Naive thymus-derived CD4-positive, alpha-beta T cell (primary cell): ENCODE data around the gene WDR27. TPM values are rescaled to one million over a fixed set of nuclear protein-coding genes. Genes with fewer than 3 reads are reported as not detected.

Experiments used
- ATAC-seq: fragments of 150-1000 bp; cut with Tn5 transposase; 2 replicates; pipeline ENCODE4 v1.10.0; 2021; ENCODE audit warnings: mild to moderate bottlenecking, moderate library complexity
- CTCF ChIA-PET: fragments of 350-600 bp; sonication (Branson Sonifier 250); formaldehyde crosslinking; loops from one replicate; lab custom pipeline; 2021; ENCODE audit warnings: antibody characterized with exemption; lab: Charles Lee
- POLR2A ChIA-PET: fragments of 350-600 bp; sonication (Branson Sonifier 250); formaldehyde crosslinking; loops from one replicate; lab custom pipeline; 2021; ENCODE audit warnings: antibody characterized with exemption, inconsistent platforms; lab: Charles Lee
- DNase-seq, 9 donors: peaks; one replicate each; pipeline versions ENCODE4 v3.0.0 to v3.0.0-alpha.2; 2020 to 2022; ENCODE audit warnings: mixed read lengths in 1 of 9
- H3K27ac ChIP-seq: one replicate; pipeline ENCODE4 v1.7.0; 2013; ENCODE audit warnings: mild to moderate bottlenecking, low read depth, low read length, moderate library complexity
- H3K27me3 ChIP-seq, 2 donors: one replicate each; pipeline ENCODE4 v1.7.0; 2013; ENCODE audit warnings: low read length in 2 of 2, mild to moderate bottlenecking in 2 of 2, moderate library complexity in 2 of 2; ENCODE audit not compliant: control insufficient read depth in 2 of 2, insufficient read depth in 2 of 2
- H3K36me3 ChIP-seq, 3 experiments: 1 replicate in 2 of 3; 2 replicates in 1 of 3; pipeline ENCODE4 v1.7.0; 2013; ENCODE audit warnings: low read length in 3 of 3, mild to moderate bottlenecking in 3 of 3, moderate library complexity in 1 of 3; ENCODE audit not compliant: insufficient read depth in 3 of 3, control insufficient read depth in 2 of 3
- H3K4me1 ChIP-seq, 2 donors: one replicate each; pipeline ENCODE4 v1.7.0; 2013; ENCODE audit warnings: low read length in 2 of 2, mild to moderate bottlenecking in 2 of 2, moderate library complexity in 1 of 2; ENCODE audit not compliant: control insufficient read depth in 2 of 2, insufficient read depth in 2 of 2
- H3K4me3 ChIP-seq: 2 replicates; pipeline ENCODE4 v1.7.0; 2013; ENCODE audit warnings: mild to moderate bottlenecking, low read length
- H3K9me3 ChIP-seq, 3 experiments: 1 replicate in 2 of 3; 2 replicates in 1 of 3; pipeline ENCODE4 v1.7.0; 2013; ENCODE audit warnings: low read length in 3 of 3; ENCODE audit not compliant: control insufficient read depth in 2 of 3
- H3K27ac Mint-ChIP-seq, 9 donors: one replicate each; pipeline ENCODE4 v1.8.0; 2020 to 2022; ENCODE audit warnings: mixed read lengths in 9 of 9, mild to moderate bottlenecking in 8 of 9, moderate library complexity in 5 of 9, inconsistent platforms in 2 of 9
- H3K27me3 Mint-ChIP-seq, 5 donors: one replicate each; pipeline ENCODE4 v1.8.0; 2021 to 2022; ENCODE audit warnings: mixed read lengths in 5 of 5, mild to moderate bottlenecking in 1 of 5
- H3K36me3 Mint-ChIP-seq, 5 donors: one replicate each; pipeline ENCODE4 v1.8.0; 2020 to 2022; ENCODE audit warnings: mixed read lengths in 5 of 5, mild to moderate bottlenecking in 3 of 5, inconsistent platforms in 1 of 5
- H3K4me1 Mint-ChIP-seq, 7 donors: one replicate each; pipeline ENCODE4 v1.8.0; 2020 to 2022; ENCODE audit warnings: mixed read lengths in 7 of 7, mild to moderate bottlenecking in 3 of 7, inconsistent platforms in 1 of 7
- H3K4me3 Mint-ChIP-seq, 10 donors: one replicate each; pipeline ENCODE4 v1.8.0; 2020 to 2022; ENCODE audit warnings: mild to moderate bottlenecking in 10 of 10, mixed read lengths in 10 of 10, moderate library complexity in 6 of 10, inconsistent platforms in 2 of 10
- H3K9me3 Mint-ChIP-seq, 11 donors: one replicate each; pipeline ENCODE4 v1.8.0; 2020 to 2022; ENCODE audit warnings: mixed read lengths in 11 of 11, mild to moderate bottlenecking in 4 of 11, inconsistent platforms in 1 of 11, moderate library complexity in 1 of 11
- intact Hi-C, 2 donors: fragments of 100-400 bp; cut with micrococcal nuclease; formaldehyde crosslinking; loops; one replicate each; pipeline ENCODE4 v1.15.1; 2023
- polyA plus RNA-seq, 2 donors: library from polyadenylated mRNA; unstranded; fragments of 300-500 nt; fragmentation: Illumina TruSeq; gene quantifications; one replicate each; pipeline ENCODE4 v1.2.3, GENCODE V29; 2021
- total RNA-seq, 6 experiments: library from RNA in 5 of 6; stranded (reverse) in 5 of 6; gene quantifications; 1 replicate in 5 of 6; 2 replicates in 1 of 6; pipeline ENCODE4 v1.2.3 and lab custom pipeline; 2021 to 2026

WDR27 gene
- total RNA-seq (10 to 100 TPM; 22.7 to 89.0 (median 41.4) TPM), polyA plus RNA-seq (1 to 10 TPM; 6.7 to 6.8 TPM), total RNA-seq (lab: John Stamatoyannopoulos, UW) (33.8 reads per million, percentile 62 among the genes with 10 or more reads in this experiment)

DNA sequence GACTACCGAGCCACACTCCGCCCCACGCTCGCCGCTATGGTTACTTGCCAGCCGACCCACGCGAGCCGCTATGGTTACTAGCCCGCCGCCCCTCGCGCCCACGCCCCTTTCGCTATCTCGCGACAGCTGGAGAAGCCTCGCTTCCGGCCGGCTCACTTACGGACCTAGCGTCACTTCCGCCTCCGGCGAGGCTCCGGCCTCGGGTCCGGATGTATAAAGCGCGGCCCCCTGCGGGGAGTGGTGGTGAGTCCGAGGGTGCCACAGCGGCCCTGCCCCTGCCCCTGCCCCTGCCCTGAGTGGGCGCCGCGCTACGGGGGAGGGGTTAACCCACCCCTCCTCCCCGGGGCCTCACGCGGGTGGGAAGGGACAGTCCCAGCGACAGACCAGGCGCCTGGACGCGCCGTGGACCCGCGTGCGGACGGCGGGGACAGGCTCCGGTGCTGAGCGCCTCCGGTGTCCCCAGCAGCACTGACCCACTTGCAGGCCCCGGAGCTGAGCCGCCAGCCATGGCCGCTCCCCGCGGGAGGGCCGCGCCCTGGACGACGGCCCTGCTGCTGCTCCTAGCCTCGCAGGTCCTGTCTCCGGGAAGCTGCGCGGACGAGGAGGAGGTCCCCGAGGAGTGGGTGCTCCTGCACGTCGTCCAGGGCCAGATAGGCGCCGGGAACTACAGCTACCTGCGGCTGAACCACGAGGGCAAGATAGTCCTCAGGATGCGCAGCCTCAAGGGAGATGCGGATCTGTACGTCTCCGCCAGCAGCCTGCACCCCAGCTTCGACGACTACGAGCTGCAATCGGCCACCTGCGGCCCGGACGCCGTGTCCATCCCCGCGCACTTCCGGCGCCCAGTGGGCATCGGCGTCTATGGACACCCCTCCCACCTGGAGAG, at the start of gene WDR27, which contains the start of gene C6orf120:
WDR27 (minus strand) TSS at position 76 of the 886 bp plus-strand sequence. CDS start 13,024 bp downstream, outside the sequence.
C6orf120 (plus strand) TSS at position 173 of the 886 bp plus-strand sequence; CDS start at position 507, 334 bp downstream.
- Mint-ChIP-seq H3K27me3 (no peaks in the 10 kb centered on the region), H3K36me3 (peaks cover 0 to 14% (median 0%) of the 10 kb centered on the region in 5 donors), H3K9me3 (no peaks in the 10 kb centered on the region), H3K27ac (peak within 1 kb of the TSS; percentile 88 to 96 (median 93)), H3K4me3 (peak within 1 kb of the TSS; percentile 89 to 94 (median 92)), H3K4me1 (peaks cover 28 to 66% (median 55%) of the 10 kb centered on the region in 7 donors)
- Histone ChIP-seq H3K27ac (peak within 1 kb of the TSS; percentile 98), H3K27me3 (no peaks in the 10 kb centered on the region), H3K36me3 (peaks cover 0 to 21% (median 4%) of the 10 kb centered on the region in 3 experiments), H3K9me3 (no peaks in the 10 kb centered on the region), H3K4me1 (peaks cover 22 to 36% of the 10 kb centered on the region in 2 donors), H3K4me3 (peak within 1 kb of the TSS; percentile 95)
- ATAC-seq = peak; percentile 93
- peak; percentile 91 to 98 (median 94) for DNase-seq
- intact Hi-C loops = loop anchor here (1.0 to 5.0 kb wide), 10 partner anchors 21 to 882 kb away; partner anchors contain the start of genes DYNLT2 (in 2 of the 2), ERMARD (in 2 of the 2), FAM120B (in 2 of the 2) and PDCD2 (in 2 of the 2)
- CTCF ChIA-PET = interaction anchor here (0.6 to 2.2 kb wide), 2 partner anchors 20 to 1884 kb away, joined by 4 to 6 read pairs; no protein-coding TSS in a partner anchor
- POLR2A ChIA-PET = interaction anchor here (0.5 to 15.5 kb wide), 15 partner anchors 9 to 882 kb away, joined by 3 to 307 read pairs (median 4); partner anchors contain the start of genes DYNLT2, ERMARD, FAM120B and PDCD2

DNA sequence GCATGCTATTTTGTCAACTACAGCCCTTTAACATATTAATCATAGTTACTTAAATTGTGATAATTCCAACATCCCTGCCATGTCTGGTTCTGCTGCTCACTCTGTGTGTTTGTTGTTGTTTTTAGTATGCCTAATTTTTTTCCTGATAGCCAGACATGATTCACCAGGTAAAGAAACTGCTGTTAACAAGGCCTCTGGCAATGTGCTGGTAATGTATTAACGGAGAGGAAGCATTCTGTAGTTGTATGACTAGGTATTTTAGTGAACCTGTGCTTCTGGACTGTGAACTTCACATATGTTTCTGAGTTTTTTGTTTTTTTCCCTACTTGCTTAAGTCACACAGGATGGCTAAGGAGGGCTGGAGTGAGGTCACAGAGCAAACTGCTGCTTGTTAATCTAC, 44.7 kb upstream of the WDR27 start:
- ChIA-PET POLR2A (interaction anchor here (1.1 kb wide), 1 partner anchor 22 kb away, joined by 3 read pairs; no protein-coding TSS in a partner anchor), CTCF (no interaction called here)
- no peak overlapping the region for H3K27ac ChIP-seq
- H3K4me1 ChIP-seq = peaks cover 8 to 11% of the 10 kb centered on the region in 2 donors
- Mint-ChIP-seq H3K36me3 (peaks cover 0 to 24% (median 14%) of the 10 kb centered on the region in 5 donors), H3K9me3 (peaks cover 0 to 22% (median 8%) of the 10 kb centered on the region in 11 donors), H3K27ac (no peak overlapping the region), H3K4me1 (peaks cover 9 to 23% (median 21%) of the 10 kb centered on the region in 7 donors), H3K27me3 (peaks cover 0 to 20% (median 0%) of the 10 kb centered on the region in 5 donors), H3K4me3 (no peak overlapping the region)
- ATAC-seq (no peak), DNase-seq (no peak)
- no peaks in the 10 kb centered on the region for H3K9me3 ChIP-seq
- H3K4me3 ChIP-seq = no peak overlapping the region
- no peaks in the 10 kb centered on the region for H3K27me3 ChIP-seq
- H3K36me3 ChIP-seq = no peaks in the 10 kb centered on the region
- intact Hi-C loops = no loop called here

DNA sequence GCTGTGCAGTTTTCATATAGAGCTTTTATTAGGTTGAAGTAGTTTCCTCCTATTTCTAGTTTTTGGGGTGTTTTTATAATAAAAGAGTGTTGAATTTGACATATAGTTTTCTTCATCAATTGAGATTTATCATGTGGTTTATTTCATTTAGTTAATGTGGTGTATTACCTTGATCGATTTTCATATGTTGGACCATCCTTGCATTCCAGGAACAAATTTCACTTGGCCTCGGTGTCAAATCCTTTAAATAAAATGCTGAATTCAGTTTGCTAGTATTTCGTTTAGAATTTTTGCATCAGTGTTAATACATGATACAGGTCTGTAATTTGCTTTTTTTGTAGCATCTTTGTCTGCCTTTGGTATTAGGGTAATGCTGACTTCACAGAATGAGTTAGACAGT, 43.6 kb upstream of the WDR27 start:
- ATAC-seq = no peak
- DNase-seq = no peak
- peaks cover 5 to 13% (median 11%) of the 10 kb centered on the region in 7 donors for H3K4me1 Mint-ChIP-seq
- Histone ChIP-seq H3K9me3 (no peaks in the 10 kb centered on the region), H3K4me3 (no peak overlapping the region), H3K36me3 (no peaks in the 10 kb centered on the region), H3K4me1 (peaks cover 4 to 5% of the 10 kb centered on the region in 2 donors), H3K27ac (no peak overlapping the region), H3K27me3 (no peaks in the 10 kb centered on the region)
- CTCF ChIA-PET = no interaction called here
- intact Hi-C loops = no loop called here
- H3K27me3 Mint-ChIP-seq = peaks cover 0 to 20% (median 0%) of the 10 kb centered on the region in 5 donors
- H3K27ac Mint-ChIP-seq = no peak overlapping the region
- POLR2A ChIA-PET = interaction anchor here (1.2 kb wide), 1 partner anchor 21 kb away, joined by 3 read pairs; the partner anchor contains the start of gene PHF10
- H3K36me3 Mint-ChIP-seq = peaks cover 0 to 24% (median 12%) of the 10 kb centered on the region in 5 donors
- peaks cover 0 to 22% (median 8%) of the 10 kb centered on the region in 11 donors for H3K9me3 Mint-ChIP-seq
- no peak overlapping the region for H3K4me3 Mint-ChIP-seq

DNA sequence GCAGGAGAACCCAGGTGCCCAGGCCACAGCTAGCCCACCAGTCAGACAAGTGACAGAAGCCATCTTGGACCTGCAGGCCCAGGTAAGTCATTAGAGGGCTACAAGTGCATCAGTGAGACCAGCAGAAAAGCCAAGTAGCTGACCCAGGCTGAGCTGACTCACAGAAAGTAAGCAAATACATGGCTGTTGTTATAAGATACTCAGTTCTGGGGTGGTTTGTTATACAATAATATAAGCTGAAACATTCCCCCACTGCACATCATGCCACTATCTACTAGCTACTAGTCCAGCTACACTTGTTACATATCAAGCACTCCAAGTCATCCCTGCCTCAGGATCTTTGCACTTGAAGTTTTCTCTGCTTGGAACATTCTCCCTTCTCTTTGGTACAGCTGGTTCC, 39.5 kb upstream of the WDR27 start:
- intact Hi-C loops = no loop called here
- Histone ChIP-seq H3K27me3 (no peaks in the 10 kb centered on the region), H3K9me3 (no peaks in the 10 kb centered on the region), H3K4me1 (no peaks in the 10 kb centered on the region), H3K4me3 (no peak overlapping the region), H3K36me3 (no peaks in the 10 kb centered on the region), H3K27ac (no peak overlapping the region)
- H3K9me3 Mint-ChIP-seq = peaks cover 0 to 12% (median 6%) of the 10 kb centered on the region in 11 donors
- H3K4me1 Mint-ChIP-seq = no peaks in the 10 kb centered on the region
- peaks cover 0 to 9% (median 5%) of the 10 kb centered on the region in 5 donors for H3K36me3 Mint-ChIP-seq
- ChIA-PET CTCF (interaction anchor here (0.6 kb wide), 1 partner anchor 521 kb away, joined by 5 read pairs; no protein-coding TSS in a partner anchor), POLR2A (no interaction called here)
- H3K27me3 Mint-ChIP-seq = peaks cover 0 to 28% (median 5%) of the 10 kb centered on the region in 5 donors
- ATAC-seq = no peak
- no peak overlapping the region for H3K27ac Mint-ChIP-seq
- H3K4me3 Mint-ChIP-seq = no peak overlapping the region
- DNase-seq = no peak

DNA sequence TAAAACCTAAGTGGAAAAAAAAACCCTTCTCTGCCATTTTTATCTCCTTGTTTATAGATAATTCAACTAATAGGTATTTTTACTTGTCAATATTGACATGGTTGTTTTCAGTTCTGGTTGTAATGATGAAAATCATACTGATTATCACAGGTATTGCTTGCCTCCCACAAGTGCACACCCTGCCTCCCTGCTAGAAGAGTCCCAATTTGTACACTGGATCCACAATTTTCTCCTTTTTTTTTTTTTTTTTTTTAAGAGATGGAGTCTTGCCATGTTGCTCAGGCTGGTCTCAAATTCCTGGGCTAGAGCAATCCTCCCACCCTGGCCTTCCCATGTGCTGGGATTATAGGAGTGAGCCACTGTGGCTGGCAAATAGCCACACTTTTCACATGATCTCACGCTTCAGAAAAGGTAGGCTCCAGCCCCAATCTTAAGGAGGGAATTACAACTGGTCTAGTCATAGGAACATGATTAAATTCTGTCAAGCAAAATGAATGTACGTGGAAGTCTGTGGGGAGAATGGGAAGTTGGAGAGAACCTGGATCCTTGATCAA, 37.2 kb upstream of the WDR27 start:
- Mint-ChIP-seq H3K4me3 (no peak overlapping the region), H3K4me1 (peaks cover 0 to 12% (median 0%) of the 10 kb centered on the region in 7 donors), H3K9me3 (peaks cover 0 to 5% (median 0%) of the 10 kb centered on the region in 11 donors), H3K36me3 (peaks cover 0 to 4% (median 0%) of the 10 kb centered on the region in 5 donors), H3K27ac (no peak overlapping the region), H3K27me3 (peaks cover 7 to 38% (median 11%) of the 10 kb centered on the region in 5 donors)
- Histone ChIP-seq H3K9me3 (no peaks in the 10 kb centered on the region), H3K4me3 (no peak overlapping the region), H3K27me3 (no peaks in the 10 kb centered on the region), H3K27ac (no peak overlapping the region), H3K36me3 (no peaks in the 10 kb centered on the region), H3K4me1 (no peaks in the 10 kb centered on the region)
- ChIA-PET POLR2A (interaction anchor here (0.8 kb wide), 1 partner anchor 11 kb away, joined by 3 read pairs; no protein-coding TSS in a partner anchor), CTCF (no interaction called here)
- no peak for DNase-seq
- intact Hi-C loops = no loop called here
- ATAC-seq = no peak
